ENCODE results near the gene BRCA1.

GRCh38 chr17:43013296-43013695, 111.9 kb downstream of the BRCA1 start:
- TF ChIP-seq CTCF (IDR thresholded peaks at IDR 0.05; ENCODE audit: poor library complexity, severe bottlenecking) (no peak), EP300 (conservative IDR thresholded peaks at IDR 0.05; ENCODE audit: poor library complexity, severe bottlenecking) (no peak), EZH2 (IDR thresholded peaks at IDR 0.05; ENCODE audit: borderline replicate concordance, insufficient read depth, low read length, poor library complexity, severe bottlenecking) (no peak), POLR2AphosphoS5 (IDR thresholded peaks at IDR 0.05) (peak; percentile 2), RAD21 (conservative IDR thresholded peaks at IDR 0.05) (no peak), SMC3 (conservative IDR thresholded peaks at IDR 0.05; ENCODE audit: poor library complexity) (no peak), TAF1 (IDR thresholded peaks at IDR 0.05; ENCODE audit: low read depth) (no peak)

Measured in neural cell (in vitro differentiated cells).